ENCODE data around the gene JAKMIP3. TPM values are rescaled to one million over a fixed set of nuclear protein-coding genes. Genes with fewer than 3 reads are reported as not detected.
A peak's percentile ranks its signal among the peaks of the same experiment; 100 is the strongest.

The JAKMIP3 gene
- total RNA-seq, 3 donors from 2014 or later, result 0.20 to 1.4 (median 0.24) TPM

DNA sequence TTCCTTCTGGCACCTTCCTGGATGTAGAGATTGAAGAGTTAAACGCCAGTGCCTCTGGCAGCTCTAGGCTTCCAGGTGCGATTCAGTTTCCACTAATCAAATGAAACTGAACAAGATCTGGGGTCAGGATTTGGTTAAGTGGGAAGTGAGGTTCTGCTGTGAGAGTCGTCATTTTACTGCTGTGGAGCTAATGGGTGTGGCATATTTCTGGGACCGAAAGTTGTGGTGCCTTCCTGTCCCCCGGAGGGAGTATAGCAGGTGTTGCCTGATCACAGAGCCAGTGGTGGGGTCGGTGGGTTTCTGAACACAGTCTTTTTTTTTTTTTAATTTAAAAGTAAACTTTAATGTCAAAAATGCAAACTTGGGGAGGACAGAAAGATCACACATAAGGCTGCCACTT lies 37.0 kb upstream of the JAKMIP3 start:
- intact Hi-C loops (cut with DNase I, micrococcal nuclease), result no loop called here
- Histone ChIP-seq H3K4me3 (no peak overlapping the region), H3K9me3 (no peaks in the 10 kb centered on the region), H3K36me3 (ENCODE audit: low read depth) (no peaks in the 10 kb centered on the region), H3K4me1 (ENCODE audit: low read depth) (no peaks in the 10 kb centered on the region)
- no peak for ATAC-seq
- DNase-seq, result no peak
- TF ChIP-seq, protein P1, sequence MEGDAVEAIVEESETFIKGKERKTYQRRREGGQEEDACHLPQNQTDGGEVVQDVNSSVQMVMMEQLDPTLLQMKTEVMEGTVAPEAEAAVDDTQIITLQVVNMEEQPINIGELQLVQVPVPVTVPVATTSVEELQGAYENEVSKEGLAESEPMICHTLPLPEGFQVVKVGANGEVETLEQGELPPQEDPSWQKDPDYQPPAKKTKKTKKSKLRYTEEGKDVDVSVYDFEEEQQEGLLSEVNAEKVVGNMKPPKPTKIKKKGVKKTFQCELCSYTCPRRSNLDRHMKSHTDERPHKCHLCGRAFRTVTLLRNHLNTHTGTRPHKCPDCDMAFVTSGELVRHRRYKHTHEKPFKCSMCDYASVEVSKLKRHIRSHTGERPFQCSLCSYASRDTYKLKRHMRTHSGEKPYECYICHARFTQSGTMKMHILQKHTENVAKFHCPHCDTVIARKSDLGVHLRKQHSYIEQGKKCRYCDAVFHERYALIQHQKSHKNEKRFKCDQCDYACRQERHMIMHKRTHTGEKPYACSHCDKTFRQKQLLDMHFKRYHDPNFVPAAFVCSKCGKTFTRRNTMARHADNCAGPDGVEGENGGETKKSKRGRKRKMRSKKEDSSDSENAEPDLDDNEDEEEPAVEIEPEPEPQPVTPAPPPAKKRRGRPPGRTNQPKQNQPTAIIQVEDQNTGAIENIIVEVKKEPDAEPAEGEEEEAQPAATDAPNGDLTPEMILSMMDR (IDR thresholded peaks at IDR 0.05), result no peak

DNA sequence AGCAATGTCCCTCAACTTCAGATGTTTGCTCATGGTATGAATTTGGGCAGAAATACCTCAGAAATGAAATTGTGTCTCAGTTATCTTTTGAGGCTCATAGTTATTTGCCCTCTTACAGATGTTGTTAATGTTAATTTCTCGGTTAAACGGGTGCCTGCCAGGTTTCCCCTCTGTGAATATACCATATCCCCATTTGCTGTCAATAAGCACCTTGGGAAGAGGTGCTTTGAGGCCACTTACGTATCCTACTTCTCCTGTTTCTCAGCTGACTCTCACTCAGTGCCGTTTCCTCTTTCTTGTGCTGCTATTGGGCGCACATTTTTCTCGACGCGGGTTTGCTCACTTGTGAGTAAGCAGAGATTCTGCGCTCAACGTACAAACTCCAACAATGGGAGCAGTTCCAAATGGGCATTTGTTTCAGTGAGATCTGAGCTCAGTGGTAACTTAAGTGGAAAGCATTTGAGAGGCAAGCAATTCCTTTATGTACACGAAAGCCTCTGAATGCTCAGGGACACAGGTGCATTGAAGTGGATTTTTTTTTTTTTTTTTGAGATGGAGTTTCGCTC lies 34.8 kb upstream of the JAKMIP3 start:
- intact Hi-C loops (cut with DNase I, micrococcal nuclease), result no loop called here
- H3K36me3 ChIP-seq (ENCODE audit: low read depth), result no peaks in the 10 kb centered on the region
- H3K9me3 ChIP-seq, result no peaks in the 10 kb centered on the region
- H3K4me1 ChIP-seq (ENCODE audit: low read depth), result no peaks in the 10 kb centered on the region
- no peak overlapping the region for H3K4me3 ChIP-seq
- TF ChIP-seq, protein P1 (IDR thresholded peaks at IDR 0.05), result no peak
- ATAC-seq (no peak), DNase-seq (no peak)

DNA sequence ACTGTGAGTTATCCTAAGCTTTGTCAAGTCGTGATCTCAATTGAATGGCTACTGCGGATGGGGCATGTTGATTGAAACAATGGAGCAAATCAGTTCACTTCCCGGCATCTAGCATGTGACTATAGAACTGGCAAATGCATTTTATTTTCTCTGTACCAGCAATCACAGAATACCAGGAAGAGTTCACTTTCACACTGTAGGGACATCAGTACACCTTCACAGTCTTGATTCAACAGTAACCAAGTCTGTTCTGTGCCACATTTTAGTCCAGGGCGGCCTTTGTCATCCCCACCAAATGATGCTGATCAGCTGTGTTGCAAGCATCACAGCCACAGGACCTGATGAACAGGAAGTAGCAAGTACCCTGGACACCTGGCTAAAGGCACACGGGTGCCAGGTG lies 32.1 kb upstream of the JAKMIP3 start:
- Histone ChIP-seq H3K9me3 (no peaks in the 10 kb centered on the region), H3K4me3 (no peak overlapping the region), H3K4me1 (ENCODE audit: low read depth) (no peaks in the 10 kb centered on the region), H3K36me3 (ENCODE audit: low read depth) (no peaks in the 10 kb centered on the region)
- ATAC-seq (no peak), DNase-seq (no peak)
- intact Hi-C loops (cut with DNase I, micrococcal nuclease), result no loop called here
- TF ChIP-seq, protein P1 (IDR thresholded peaks at IDR 0.05), result no peak

DNA sequence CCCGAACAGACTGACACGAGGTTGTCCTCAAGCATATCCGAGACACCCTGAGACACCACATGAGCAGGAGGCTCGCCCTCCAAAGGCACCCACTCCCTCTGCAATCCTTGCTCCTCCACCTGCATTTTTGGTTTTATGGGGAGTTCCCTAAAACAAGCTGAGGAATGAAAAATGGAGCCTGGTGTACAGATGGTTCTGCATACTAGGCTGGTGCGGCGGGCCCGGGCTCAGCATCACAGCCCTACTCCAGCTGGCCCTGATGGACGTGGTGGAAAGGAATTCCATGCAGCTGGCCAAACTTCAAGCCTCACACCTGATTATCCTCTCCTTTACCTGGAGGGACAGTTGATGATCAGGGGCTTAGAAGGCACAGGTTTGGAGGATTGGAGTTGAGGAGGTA lies 30.3 kb upstream of the JAKMIP3 start:
- Histone ChIP-seq H3K4me1 (ENCODE audit: low read depth) (no peaks in the 10 kb centered on the region), H3K36me3 (ENCODE audit: low read depth) (no peaks in the 10 kb centered on the region), H3K4me3 (no peak overlapping the region), H3K9me3 (no peaks in the 10 kb centered on the region)
- ATAC-seq, result no peak
- TF ChIP-seq, protein P1 (IDR thresholded peaks at IDR 0.05), result no peak
- DNase-seq, result no peak
- intact Hi-C loops (cut with DNase I, micrococcal nuclease), result no loop called here

DNA sequence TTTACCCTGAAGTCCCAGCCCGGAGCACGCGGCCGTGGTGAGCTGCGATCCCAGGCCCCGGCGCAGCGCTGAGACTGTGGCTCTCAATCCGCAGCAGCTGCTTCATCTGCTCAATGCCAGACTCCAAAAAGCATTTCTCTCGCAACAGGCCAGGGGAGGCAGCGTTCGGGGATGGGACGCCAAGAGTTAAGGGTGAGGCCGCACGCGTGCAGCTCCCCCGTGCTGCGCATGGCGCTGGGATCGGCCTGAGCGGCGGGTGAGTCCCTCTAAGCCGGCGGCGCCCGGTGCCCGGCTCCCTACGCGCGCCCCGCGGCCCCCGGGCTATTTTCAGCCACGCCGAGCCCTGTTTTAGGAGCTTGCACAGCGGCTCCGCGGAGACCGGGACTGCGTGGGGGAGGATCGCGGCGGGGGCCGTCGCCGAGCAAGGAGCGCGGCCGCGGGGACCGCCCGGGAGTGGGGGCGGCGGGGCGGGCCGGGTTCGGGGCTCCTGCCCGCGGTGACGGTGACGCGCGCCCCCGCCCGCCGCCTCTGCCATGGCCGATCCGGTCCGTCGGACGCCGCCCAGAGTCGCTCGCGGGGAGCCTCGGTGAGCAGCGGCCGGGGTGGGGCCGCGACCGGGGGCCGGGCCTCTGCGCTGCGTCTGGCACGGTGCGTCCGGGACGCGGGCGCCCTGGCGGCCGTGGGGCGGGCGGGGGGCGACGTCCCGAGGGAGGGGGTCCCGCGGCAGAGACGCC lies 29.4 kb upstream of the JAKMIP3 start:
- intact Hi-C loops (cut with DNase I, micrococcal nuclease), result no loop called here
- peak in 1 of 3 donors; percentile 2 for DNase-seq
- ATAC-seq, result no peak
- no peaks in the 10 kb centered on the region for H3K36me3 ChIP-seq (ENCODE audit: low read depth)
- H3K9me3 ChIP-seq, result no peaks in the 10 kb centered on the region
- no peaks in the 10 kb centered on the region for H3K4me1 ChIP-seq (ENCODE audit: low read depth)
- TF ChIP-seq, protein P1 (IDR thresholded peaks at IDR 0.05), result no peak
- no peak overlapping the region for H3K4me3 ChIP-seq

Measured in mucosa of descending colon (tissue), 3 donors.